NCI-H1694 treated with DMSO at 0.1 percent for 48 hours (cell line): Measurements from ENCODE around the gene NNT.
A peak's percentile ranks its signal among the peaks of the same experiment; 100 is the strongest.
"Not testable (repeated sequence)": the region's sequence is repeated elsewhere in the genome, so short reads cannot be mapped to it uniquely, and the experiment has no call there.

Experiments used
- DNase-seq: peaks from one replicate; lab custom pipeline; 2025; lab: John Stamatoyannopoulos, UW

The NNT gene

GRCh38 chr5:43631182-43631910, 28.4 kb downstream of the NNT start:
- DNase-seq = peak; percentile 96

DNA sequence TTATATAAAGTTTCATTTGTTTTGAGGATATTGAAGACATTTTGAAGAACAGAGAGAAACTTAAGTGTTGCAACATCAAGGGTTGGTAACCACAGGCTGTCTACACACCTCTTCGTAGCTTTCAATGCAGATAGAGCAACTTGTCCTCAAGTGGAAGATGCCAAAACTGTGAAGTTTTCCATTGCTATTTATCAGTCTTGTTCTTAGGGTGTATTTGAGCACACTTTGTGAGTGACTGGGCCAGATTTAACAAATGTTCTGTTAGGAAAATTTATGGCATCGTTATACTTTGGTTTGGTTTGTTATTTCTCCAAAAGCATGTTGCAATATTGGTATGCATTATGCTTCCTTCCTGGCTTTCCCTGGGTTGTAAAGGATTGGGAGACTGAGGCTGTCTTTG, 31.6 kb downstream of the NNT start:
- no peak for DNase-seq

- DNase-seq = no peak
Measured at GRCh38 chr5:43635374-43635773, 32.4 kb downstream of the NNT start.

DNA sequence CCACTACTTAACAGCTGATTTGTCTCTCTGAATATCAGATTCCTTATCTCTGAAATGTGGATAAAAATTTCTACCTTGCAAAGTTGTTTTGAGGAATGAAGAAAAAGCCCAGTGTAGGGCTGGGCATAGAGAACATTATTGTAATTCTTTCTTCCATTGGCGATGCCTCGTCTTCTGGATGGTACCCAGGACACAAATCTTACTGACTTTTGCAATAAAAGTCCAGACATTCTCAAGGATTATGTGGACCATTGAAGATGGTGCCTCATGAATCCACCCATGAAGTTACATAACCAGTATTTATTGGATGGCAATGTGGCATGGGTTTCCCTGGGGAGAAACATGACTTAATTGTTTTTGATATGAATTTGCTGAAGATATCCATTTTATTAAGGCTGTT, 33.1 kb downstream of the NNT start:
- no peak for DNase-seq

- no peak for DNase-seq
Measured at GRCh38 chr5:43637416-43637815, 34.4 kb downstream of the NNT start.

DNA sequence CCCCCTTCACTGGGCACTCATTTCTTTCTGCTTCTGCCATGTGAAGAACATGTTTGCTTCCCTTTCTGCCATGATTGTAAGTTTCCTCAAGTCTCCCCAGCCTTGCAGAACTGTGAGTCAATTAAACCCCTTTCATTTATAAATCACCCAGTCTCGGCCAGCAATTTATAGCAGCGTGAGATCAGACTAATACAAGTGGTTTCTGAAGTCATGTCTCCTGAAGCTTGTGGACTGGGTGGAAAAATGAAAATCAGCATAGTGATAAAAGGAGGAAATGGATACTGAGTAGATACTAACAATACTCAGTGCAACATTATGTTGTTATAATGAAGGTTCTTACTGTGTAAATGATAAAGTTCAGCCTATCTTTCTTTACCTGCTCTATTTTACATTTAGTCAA, 35.1 kb downstream of the NNT start:
- DNase-seq = no peak

DNA sequence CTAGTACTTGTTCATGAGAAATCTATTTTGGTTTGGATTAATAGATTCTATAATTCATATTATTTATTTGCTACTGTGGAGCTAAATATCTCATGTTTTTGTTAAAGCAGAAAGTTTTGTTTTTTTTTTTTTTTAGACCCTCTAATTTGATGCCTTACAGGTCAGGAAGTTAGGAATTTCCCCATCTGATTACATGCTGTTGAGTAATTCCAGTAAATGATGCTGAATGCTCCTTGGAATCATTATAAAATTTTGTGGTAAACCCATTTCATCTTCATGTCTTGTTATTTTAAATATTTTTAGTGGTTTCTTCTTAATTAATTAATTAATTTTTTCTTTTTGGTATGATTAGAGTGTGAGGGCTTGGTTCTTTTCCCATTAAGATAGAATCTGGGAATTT, 35.6 kb downstream of the NNT start:
- no peak for DNase-seq

GRCh38 chr5:43639566-43639965, 36.6 kb downstream of the NNT start:
- no peak for DNase-seq

DNA sequence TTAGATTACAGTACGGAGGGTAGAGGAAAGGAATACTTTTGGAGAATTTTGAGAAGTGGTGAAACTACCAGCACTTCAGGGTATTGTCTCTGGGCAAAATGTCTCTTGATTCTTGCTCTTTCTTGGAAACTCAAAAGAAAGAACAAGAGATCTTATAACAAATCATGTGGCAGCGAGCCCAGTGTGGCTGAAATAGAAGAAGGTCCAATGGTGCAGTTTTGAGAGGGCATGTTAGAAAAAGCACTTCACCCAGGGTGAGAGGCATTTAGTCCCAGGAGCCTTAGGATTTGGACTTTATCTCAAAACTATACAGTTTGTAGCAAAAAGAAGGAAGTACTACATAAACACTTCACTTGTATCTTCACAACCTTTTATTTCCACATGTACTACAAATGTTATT, 39.4 kb downstream of the NNT start:
- DNase-seq = no peak

- DNase-seq = no peak
Measured at GRCh38 chr5:43643327-43643726, 40.3 kb downstream of the NNT start.

DNA sequence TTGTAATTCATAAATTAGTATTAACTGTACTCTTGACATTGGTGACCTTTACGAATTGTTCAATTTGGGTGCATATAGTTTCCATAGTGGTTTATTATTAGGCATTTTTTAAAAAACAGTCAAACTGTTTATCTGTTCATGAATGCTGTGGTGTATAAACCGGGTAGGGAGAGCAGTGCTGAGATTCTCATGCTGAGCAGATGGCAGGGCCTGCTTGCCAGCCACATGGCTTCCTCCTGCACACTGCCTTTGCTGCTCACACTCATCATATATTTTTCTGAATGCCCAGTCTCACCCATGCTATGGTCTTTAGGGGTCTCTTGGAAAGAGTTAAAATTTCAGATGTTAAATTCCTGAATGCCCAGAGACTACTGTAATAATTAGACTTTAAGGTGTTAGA, 40.8 kb downstream of the NNT start:
- peak; percentile 82 for DNase-seq

- no peak for DNase-seq
Measured at GRCh38 chr5:43646992-43647391, 44.0 kb downstream of the NNT start.

DNA sequence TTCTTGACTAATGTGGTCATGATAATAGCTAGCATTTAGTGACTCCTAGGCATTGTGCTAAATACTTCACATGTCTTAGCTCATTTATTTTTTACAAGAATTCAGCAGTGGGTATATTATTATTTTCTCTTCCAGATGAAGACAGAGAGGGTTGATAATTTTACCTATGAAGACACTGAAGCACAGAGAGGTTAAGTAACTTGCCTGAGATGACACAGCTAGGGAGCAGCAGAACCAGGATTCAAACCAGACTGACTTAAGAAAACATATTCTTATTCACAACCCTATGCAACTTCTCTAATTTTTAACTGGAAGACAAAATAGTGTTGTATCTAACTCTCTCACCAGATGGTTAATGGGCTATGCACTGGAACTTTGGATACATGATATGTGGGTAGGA, 44.8 kb downstream of the NNT start:
- DNase-seq = no peak

DNA sequence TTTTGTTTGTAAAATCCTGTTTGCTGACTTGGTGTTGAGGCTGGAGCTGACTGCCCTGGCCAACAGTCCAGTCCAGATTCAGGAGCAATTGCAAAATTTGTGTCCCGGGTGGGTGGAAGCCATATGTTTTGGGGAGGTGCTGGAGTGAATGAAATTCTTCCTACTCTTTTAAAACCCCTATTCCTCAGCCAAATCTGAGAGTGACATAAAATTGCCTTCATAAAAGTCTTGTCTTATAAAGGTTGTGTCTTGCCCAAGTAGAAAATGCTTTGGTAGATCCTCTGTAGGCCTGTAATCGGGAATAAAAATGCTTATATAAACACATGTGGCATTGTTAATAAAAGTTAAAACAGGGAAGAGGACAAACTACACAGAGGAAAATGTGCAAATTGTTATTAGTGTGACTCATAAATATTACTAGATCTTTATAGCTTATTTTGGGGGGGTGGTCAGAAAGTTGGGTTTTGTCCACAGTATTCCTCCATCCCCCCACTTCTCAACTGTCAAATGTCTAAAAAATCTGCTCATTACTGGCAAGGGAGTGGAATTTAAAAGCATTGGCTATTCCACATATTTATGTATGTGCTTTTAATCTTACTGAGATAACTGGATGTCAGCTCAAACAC, 45.6 kb downstream of the NNT start:
- no peak for DNase-seq

- DNase-seq = no peak
Measured at GRCh38 chr5:43649256-43649655, 46.3 kb downstream of the NNT start.

DNA sequence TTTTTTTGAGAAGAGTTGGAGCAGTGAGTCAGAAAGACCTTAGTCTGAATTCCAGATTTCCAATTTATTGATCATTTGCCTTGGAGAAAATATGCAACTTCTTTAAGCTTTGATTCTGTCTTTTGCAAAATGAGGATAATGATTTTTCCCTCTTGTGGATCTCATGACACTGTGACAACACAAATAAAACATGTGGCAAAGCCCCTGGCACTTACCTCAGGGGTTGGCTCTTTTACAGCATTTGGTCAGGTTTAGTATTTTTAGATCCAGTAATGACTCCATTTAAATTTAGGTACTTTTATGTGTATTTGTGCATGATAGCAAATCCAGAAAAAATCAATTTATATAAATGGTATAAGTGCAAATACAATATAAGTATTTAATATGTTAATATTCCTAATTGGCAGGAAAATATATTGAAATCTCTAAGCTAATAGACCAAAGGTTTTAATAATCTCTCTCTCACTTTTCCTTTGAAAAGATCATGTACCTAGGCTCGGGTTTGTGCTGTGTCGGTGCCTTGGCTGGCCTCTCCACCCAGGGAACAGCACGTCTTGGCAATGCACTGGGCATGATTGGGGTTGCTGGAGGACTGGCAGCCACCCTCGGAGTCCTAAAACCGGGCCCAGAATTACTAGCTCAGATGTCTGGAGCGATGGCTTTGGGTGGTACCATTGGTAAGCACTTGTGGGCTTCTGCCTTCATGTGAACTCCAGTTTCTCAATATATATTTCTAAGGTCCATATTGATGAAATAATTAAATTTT, 49.7 kb downstream of the NNT start:
- no peak for DNase-seq

GRCh38 chr5:43658509-43658908, 55.5 kb downstream of the NNT start:
- DNase-seq = no peak

DNA sequence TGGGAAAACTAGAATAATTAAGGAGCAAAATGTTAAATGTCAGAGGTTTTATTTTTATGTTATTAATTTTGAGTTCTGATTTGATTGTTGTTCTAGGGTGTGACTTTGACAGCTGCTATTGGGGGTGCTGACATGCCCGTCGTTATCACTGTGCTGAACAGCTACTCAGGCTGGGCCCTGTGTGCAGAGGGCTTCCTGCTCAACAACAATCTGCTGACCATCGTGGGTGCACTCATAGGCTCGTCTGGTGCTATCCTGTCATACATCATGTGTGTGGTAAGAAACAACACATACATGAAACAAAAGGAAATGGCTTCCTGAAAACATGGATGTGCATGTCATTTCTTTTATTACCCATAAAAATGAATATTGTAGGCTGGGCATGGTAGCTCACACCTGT, 56.1 kb downstream of the NNT start:
- DNase-seq = no peak

- peak; percentile 52 for DNase-seq
Measured at GRCh38 chr5:43661102-43661501, 58.1 kb downstream of the NNT start.

GRCh38 chr5:43663916-43664315, 60.9 kb downstream of the NNT start:
- DNase-seq = no peak

GRCh38 chr5:43664501-43665040, 61.6 kb downstream of the NNT start:
- DNase-seq = no peak

GRCh38 chr5:43665749-43666148, 62.8 kb downstream of the NNT start:
- not testable (repeated sequence) for DNase-seq

GRCh38 chr5:43666728-43667127, 63.7 kb downstream of the NNT start:
- DNase-seq = not testable (repeated sequence)
